HEK293 (cell line): ENCODE measurements around the gene RNF227.
A peak's percentile ranks its signal among the peaks of the same experiment; 100 is the strongest.

Experiments
- CTCF ChIA-PET: fragments of 350-600 bp; formaldehyde crosslinking; extraction: SDS; loops from one replicate; lab custom pipeline; 2021; ENCODE audit warnings: antibody characterized with exemption; lab: Yijun Ruan, JAX
- POLR2A ChIA-PET: fragments of 300-600 bp; formaldehyde crosslinking; extraction: SDS; loops from one replicate; lab custom pipeline; 2020; ENCODE audit warnings: antibody characterized with exemption, inconsistent platforms; lab: Yijun Ruan, JAX
- H3K27ac ChIP-seq: fragments of 200-500 bp; sonication (Bioruptor generic); 2 replicates; pipeline ENCODE4 v1.5.1; 2014; ENCODE audit warnings: low read depth, low read length, control low read depth, inconsistent platforms; ENCODE audit errors: extremely low read depth
- H3K36me3 ChIP-seq, 2 experiments: fragments of 200-500 bp in 1 of 2; sonication (Bioruptor generic) in 1 of 2; 1 replicate in 1 of 2; 2 replicates in 1 of 2; pipeline ENCODE4 v1.5.1; 2014 to 2017; ENCODE audit warnings: inconsistent platforms in 2 of 2, low read length in 2 of 2; ENCODE audit not compliant: control insufficient read depth in 2 of 2, insufficient read depth in 1 of 2
- H3K4me1 ChIP-seq: fragments of 200-500 bp; sonication (Bioruptor generic); 2 replicates; pipeline ENCODE4 v1.5.1; 2014; ENCODE audit warnings: mild to moderate bottlenecking, low read length, inconsistent platforms; ENCODE audit not compliant: control insufficient read depth, insufficient read depth
- H3K4me3 ChIP-seq: 2 replicates; pipeline ENCODE4 v1.5.1; 2011; ENCODE audit warnings: low read depth, mild to moderate bottlenecking, control low read depth, low read length, moderate library complexity
- H3K9me3 ChIP-seq: fragments of 200-500 bp; sonication (Bioruptor generic); 2 replicates; pipeline ENCODE4 v1.5.1; 2014; ENCODE audit warnings: low read depth, low read length, inconsistent platforms; ENCODE audit not compliant: control insufficient read depth, insufficient read depth
- KLF7 ChIP-seq: fragments of 450-650 bp; formaldehyde crosslinking; IDR thresholded peaks from 2 replicates; pipeline ENCODE4 v1.5.1; 2016; ENCODE audit warnings: missing biosample characterization, missing genetic modification characterization, borderline replicate concordance
- KLF9 ChIP-seq: fragments of 450-650 bp; formaldehyde crosslinking; IDR thresholded peaks from 2 replicates; pipeline ENCODE4 v1.5.1; 2016; ENCODE audit warnings: missing biosample characterization, missing genetic modification characterization, low read depth
- PRDM1 ChIP-seq: fragments of 450-650 bp; formaldehyde crosslinking; IDR thresholded peaks from 2 replicates; pipeline ENCODE4; 2016; ENCODE audit warnings: missing biosample characterization, missing genetic modification characterization
- WT1 ChIP-seq: fragments of 450-650 bp; formaldehyde crosslinking; IDR thresholded peaks from 2 replicates; pipeline ENCODE4 v1.5.1; 2016; ENCODE audit warnings: missing biosample characterization, missing genetic modification characterization
- ZNF112 ChIP-seq: fragments of 450-650 bp; formaldehyde crosslinking; IDR thresholded peaks from 2 replicates; pipeline ENCODE4 v1.5.0; 2017; ENCODE audit warnings: missing biosample characterization, missing genetic modification characterization
- ZNF133 ChIP-seq: fragments of 450-650 bp; formaldehyde crosslinking; IDR thresholded peaks from 2 replicates; pipeline ENCODE4 v1.5.1; 2016; ENCODE audit warnings: missing biosample characterization, missing genetic modification characterization
- ZNF174 ChIP-seq: fragments of 450-650 bp; formaldehyde crosslinking; IDR thresholded peaks from 2 replicates; pipeline ENCODE4 v1.5.0; 2017; ENCODE audit warnings: missing biosample characterization, mild to moderate bottlenecking, missing genetic modification characterization
- ZNF239 ChIP-seq: fragments of 450-650 bp; formaldehyde crosslinking; IDR thresholded peaks from 2 replicates; pipeline ENCODE4 v1.5.1; 2016; ENCODE audit warnings: missing biosample characterization, missing genetic modification characterization
- ZNF26 ChIP-seq: fragments of 450-650 bp; formaldehyde crosslinking; IDR thresholded peaks from 2 replicates; pipeline ENCODE4 v1.5.1; 2016; ENCODE audit warnings: missing biosample characterization, missing genetic modification characterization
- ZNF266 ChIP-seq: fragments of 450-650 bp; formaldehyde crosslinking; IDR thresholded peaks from 2 replicates; pipeline ENCODE4 v1.5.1; 2016; ENCODE audit warnings: missing biosample characterization, missing genetic modification characterization, low read depth
- ZNF416 ChIP-seq: fragments of 450-650 bp; formaldehyde crosslinking; IDR thresholded peaks from 2 replicates; pipeline ENCODE4 v1.5.1; 2016; ENCODE audit warnings: missing biosample characterization, missing genetic modification characterization
- ZNF426 ChIP-seq: fragments of 450-650 bp; formaldehyde crosslinking; IDR thresholded peaks from 2 replicates; pipeline ENCODE4 v1.5.1; 2017; ENCODE audit warnings: missing biosample characterization, missing genetic modification characterization, mild to moderate bottlenecking, inconsistent platforms, moderate library complexity
- ZNF549 ChIP-seq: fragments of 450-650 bp; IDR thresholded peaks from 2 replicates; pipeline ENCODE4 v1.5.1; 2018; ENCODE audit warnings: missing biosample characterization, missing genetic modification characterization, mild to moderate bottlenecking, inconsistent platforms, moderate library complexity
- ZNF785 ChIP-seq: fragments of 450-650 bp; formaldehyde crosslinking; IDR thresholded peaks from 2 replicates; pipeline ENCODE4 v1.5.1; 2016; ENCODE audit warnings: missing biosample characterization, missing genetic modification characterization
- TF ChIP-seq, protein P1 (sequence below): fragments of 450-650 bp; formaldehyde crosslinking; IDR thresholded peaks from 2 replicates; pipeline ENCODE4 v1.5.1; 2016; ENCODE audit warnings: missing biosample characterization, missing genetic modification characterization
- TF ChIP-seq, protein P2 (sequence below): fragments of 450-650 bp; formaldehyde crosslinking; IDR thresholded peaks from 2 replicates; pipeline ENCODE4 v1.5.1; 2016; ENCODE audit warnings: missing biosample characterization, missing genetic modification characterization
- TF ChIP-seq, protein P3 (sequence below): fragments of 450-650 bp; formaldehyde crosslinking; IDR thresholded peaks from 2 replicates; pipeline ENCODE4 v1.5.1; 2016; ENCODE audit warnings: missing biosample characterization, missing genetic modification characterization

Gene RNF227

GRCh38 chr17:7897773-7898172, 18.3 kb downstream of the RNF227 start (continued):
- TF ChIP-seq, protein P1, sequence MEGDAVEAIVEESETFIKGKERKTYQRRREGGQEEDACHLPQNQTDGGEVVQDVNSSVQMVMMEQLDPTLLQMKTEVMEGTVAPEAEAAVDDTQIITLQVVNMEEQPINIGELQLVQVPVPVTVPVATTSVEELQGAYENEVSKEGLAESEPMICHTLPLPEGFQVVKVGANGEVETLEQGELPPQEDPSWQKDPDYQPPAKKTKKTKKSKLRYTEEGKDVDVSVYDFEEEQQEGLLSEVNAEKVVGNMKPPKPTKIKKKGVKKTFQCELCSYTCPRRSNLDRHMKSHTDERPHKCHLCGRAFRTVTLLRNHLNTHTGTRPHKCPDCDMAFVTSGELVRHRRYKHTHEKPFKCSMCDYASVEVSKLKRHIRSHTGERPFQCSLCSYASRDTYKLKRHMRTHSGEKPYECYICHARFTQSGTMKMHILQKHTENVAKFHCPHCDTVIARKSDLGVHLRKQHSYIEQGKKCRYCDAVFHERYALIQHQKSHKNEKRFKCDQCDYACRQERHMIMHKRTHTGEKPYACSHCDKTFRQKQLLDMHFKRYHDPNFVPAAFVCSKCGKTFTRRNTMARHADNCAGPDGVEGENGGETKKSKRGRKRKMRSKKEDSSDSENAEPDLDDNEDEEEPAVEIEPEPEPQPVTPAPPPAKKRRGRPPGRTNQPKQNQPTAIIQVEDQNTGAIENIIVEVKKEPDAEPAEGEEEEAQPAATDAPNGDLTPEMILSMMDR, result peak; percentile 81
- no peak for TF ChIP-seq ZNF239 (tag by site-specific recombination)
- TF ChIP-seq KLF7 (tag by site-specific recombination), result no peak
- TF ChIP-seq, protein P2, sequence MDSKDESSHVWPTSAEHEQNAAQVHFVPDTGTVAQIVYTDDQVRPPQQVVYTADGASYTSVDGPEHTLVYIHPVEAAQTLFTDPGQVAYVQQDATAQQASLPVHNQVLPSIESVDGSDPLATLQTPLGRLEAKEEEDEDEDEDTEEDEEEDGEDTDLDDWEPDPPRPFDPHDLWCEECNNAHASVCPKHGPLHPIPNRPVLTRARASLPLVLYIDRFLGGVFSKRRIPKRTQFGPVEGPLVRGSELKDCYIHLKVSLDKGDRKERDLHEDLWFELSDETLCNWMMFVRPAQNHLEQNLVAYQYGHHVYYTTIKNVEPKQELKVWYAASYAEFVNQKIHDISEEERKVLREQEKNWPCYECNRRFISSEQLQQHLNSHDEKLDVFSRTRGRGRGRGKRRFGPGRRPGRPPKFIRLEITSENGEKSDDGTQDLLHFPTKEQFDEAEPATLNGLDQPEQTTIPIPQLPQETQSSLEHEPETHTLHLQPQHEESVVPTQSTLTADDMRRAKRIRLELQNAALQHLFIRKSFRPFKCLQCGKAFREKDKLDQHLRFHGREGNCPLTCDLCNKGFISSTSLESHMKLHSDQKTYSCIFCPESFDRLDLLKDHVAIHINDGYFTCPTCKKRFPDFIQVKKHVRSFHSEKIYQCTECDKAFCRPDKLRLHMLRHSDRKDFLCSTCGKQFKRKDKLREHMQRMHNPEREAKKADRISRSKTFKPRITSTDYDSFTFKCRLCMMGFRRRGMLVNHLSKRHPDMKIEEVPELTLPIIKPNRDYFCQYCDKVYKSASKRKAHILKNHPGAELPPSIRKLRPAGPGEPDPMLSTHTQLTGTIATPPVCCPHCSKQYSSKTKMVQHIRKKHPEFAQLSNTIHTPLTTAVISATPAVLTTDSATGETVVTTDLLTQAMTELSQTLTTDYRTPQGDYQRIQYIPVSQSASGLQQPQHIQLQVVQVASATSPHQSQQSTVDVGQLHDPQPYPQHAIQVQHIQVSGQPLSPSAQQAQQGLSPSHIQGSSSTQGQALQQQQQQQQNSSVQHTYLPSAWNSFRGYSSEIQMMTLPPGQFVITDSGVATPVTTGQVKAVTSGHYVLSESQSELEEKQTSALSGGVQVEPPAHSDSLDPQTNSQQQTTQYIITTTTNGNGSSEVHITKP (tag by site-specific recombination), result 0 out of 2 replicates have a peak, but pooled peaks have one; percentile 33

DNA sequence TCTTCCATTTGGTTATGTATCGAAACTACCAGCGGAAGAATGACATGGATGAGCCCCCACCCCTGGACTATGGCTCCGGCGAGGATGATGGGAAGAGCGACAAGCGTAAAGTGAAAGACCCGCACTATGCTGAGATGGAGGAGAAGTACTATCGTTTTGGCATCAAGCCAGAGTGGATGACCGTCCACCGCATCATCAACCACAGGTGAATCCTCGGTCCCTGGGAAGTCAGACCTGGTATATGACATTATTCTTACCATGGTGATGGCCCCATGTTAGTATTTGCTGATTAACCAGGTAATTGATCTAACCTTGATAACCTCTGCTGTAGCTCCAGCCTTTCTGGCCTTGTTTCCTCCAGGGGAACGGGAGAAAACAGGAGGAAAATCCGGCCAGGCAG, 19.0 kb downstream of the RNF227 start:
- ChIA-PET CTCF (interaction anchor here (0.7 to 6.8 kb wide), 13 partner anchors 11 to 154 kb away, joined by 3 to 94 read pairs (median 7); no protein-coding TSS in a partner anchor), POLR2A (no interaction called here)
- Histone ChIP-seq H3K9me3 (no peaks in the 10 kb centered on the region), H3K4me1 (no peaks in the 10 kb centered on the region), H3K27ac (no peak overlapping the region), H3K4me3 (no peak overlapping the region), H3K36me3 (peaks cover 72 to 86% of the 10 kb centered on the region in 2 experiments)
- TF ChIP-seq ZNF174 (no peak), WT1 (tag by site-specific recombination) (no peak), ZNF426 (tag by site-specific recombination) (no peak), ZNF112 (tag by site-specific recombination) (no peak), ZNF549 (tag by site-specific recombination) (no peak), KLF9 (tag by site-specific recombination) (no peak), ZNF785 (no peak), ZNF266 (tag by site-specific recombination) (no peak), ZNF26 (tag by site-specific recombination) (no peak), ZNF133 (tag by site-specific recombination) (no peak), ZNF416 (tag by site-specific recombination) (no peak), PRDM1 (tag by site-specific recombination) (no peak)
- TF ChIP-seq, protein P3, sequence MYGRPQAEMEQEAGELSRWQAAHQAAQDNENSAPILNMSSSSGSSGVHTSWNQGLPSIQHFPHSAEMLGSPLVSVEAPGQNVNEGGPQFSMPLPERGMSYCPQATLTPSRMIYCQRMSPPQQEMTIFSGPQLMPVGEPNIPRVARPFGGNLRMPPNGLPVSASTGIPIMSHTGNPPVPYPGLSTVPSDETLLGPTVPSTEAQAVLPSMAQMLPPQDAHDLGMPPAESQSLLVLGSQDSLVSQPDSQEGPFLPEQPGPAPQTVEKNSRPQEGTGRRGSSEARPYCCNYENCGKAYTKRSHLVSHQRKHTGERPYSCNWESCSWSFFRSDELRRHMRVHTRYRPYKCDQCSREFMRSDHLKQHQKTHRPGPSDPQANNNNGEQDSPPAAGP (tag by site-specific recombination), result no peak
